ENCODE results near the gene FAM120AOS.

DNA sequence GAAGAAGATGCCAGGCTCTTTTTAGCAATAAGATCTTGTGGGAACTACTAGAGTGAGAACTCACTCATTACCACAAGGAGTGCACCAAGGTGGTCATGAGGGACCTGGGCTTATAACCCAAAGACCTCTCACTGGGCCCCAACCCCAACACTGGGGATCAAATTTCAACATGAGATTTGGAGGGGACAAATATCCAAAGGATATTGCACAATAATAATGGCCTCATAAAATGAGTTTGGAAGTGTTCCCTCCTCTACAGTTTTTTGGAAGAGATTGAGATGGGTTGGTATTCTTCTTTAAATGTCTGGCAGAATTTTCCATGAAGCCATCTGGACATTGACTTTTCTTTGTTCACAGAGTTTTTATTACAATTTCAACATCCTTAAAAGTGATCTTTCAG lies 39.9 kb downstream of the FAM120AOS start:
- TF ChIP-seq, protein P1, sequence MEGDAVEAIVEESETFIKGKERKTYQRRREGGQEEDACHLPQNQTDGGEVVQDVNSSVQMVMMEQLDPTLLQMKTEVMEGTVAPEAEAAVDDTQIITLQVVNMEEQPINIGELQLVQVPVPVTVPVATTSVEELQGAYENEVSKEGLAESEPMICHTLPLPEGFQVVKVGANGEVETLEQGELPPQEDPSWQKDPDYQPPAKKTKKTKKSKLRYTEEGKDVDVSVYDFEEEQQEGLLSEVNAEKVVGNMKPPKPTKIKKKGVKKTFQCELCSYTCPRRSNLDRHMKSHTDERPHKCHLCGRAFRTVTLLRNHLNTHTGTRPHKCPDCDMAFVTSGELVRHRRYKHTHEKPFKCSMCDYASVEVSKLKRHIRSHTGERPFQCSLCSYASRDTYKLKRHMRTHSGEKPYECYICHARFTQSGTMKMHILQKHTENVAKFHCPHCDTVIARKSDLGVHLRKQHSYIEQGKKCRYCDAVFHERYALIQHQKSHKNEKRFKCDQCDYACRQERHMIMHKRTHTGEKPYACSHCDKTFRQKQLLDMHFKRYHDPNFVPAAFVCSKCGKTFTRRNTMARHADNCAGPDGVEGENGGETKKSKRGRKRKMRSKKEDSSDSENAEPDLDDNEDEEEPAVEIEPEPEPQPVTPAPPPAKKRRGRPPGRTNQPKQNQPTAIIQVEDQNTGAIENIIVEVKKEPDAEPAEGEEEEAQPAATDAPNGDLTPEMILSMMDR (IDR thresholded peaks at IDR 0.05; ENCODE audit: low read length): no peak
- no peak for TF ChIP-seq EZH2 (IDR thresholded peaks at IDR 0.05; ENCODE audit: borderline replicate concordance, low read length)

Measured in OCI-LY1 (cell line).